ENCODE results near the gene UPK1A. TPM values are rescaled to one million over a fixed set of nuclear protein-coding genes. Genes with fewer than 3 reads are reported as not detected.

Gene UPK1A
- total and polyA plus RNA-seq, 10 of the 15 experiments (the other 5 are each of a cell fraction or from before 2014, with no cell fraction given) = 0.15 to 1.9 (median 0.26) TPM; not detected in 7

GRCh38 chr19:35642798-35643254, 23.5 kb upstream of the UPK1A start:
- WGBS (ENCODE audit: insufficient coverage, insufficient replicate concordance, low lambda C conversion rate, missing lambda C conversion rate) = 43% methylated on average over 15 of the region's 15 CpGs
- Histone ChIP-seq H3K27ac (ENCODE audit: control insufficient read depth, insufficient read depth) (peak overlapping the region; percentile 84), H4K20me1 (ENCODE audit: control insufficient read depth, insufficient read depth) (no peaks in the 10 kb centered on the region), H3K79me2 (ENCODE audit: control insufficient read depth, insufficient read depth, low read length) (no peaks in the 10 kb centered on the region), H3K9ac (ENCODE audit: control insufficient read depth, insufficient read depth, low read length) (peak overlapping the region; percentile 80), H3K4me3 (peak overlapping the region; percentile 75), H3K36me3 (ENCODE audit: control insufficient read depth in 2 of 2, insufficient read depth in 2 of 2, low read length in 1 of 2) (0 out of 4 replicates have a peak, but pooled peaks cover 0 to 1% of the 10 kb centered on the region in 2 experiments), H3K27me3 (replicated peaks in 1 of 2; ENCODE audit: control insufficient read depth in 2 of 2, insufficient read depth in 2 of 2, low read length in 1 of 2) (no peaks in the 10 kb centered on the region), H3K9me3 (replicated peaks; ENCODE audit: control insufficient read depth, insufficient read depth, low read length) (no peaks in the 10 kb centered on the region), H3K4me2 (ENCODE audit: control insufficient read depth, insufficient read depth) (peak overlapping the region; percentile 100), H2AFZ (ENCODE audit: control insufficient read depth, low read depth, low read length) (peak overlapping the region; percentile 100), H3K4me1 (ENCODE audit: control insufficient read depth, insufficient read depth, low read length) (peaks cover 27% of the 10 kb centered on the region)
- TF ChIP-seq RB1 (IDR thresholded peaks at IDR 0.05; ENCODE audit: borderline replicate concordance) (no peak), SMAD1 (IDR thresholded peaks at IDR 0.05; ENCODE audit: low read depth, partially characterized antibody) (no peak), SUPT20H (IDR thresholded peaks at IDR 0.05; ENCODE audit: borderline replicate concordance, control insufficient read depth, low read depth, low read length) (no peak), GABPA (IDR thresholded peaks at IDR 0.05; ENCODE audit: low read depth) (no peak), HDAC2 (IDR thresholded peaks at IDR 0.05) (no peak), USF1 (IDR thresholded peaks at IDR 0.05; ENCODE audit: borderline replicate concordance, extremely low read length, insufficient read depth, low read depth, low read length) (no peak), HCFC1 (IDR thresholded peaks at IDR 0.05; ENCODE audit: low read length) (no peak)
- ChIA-PET POLR2A (interaction anchor here (0.6 to 3.5 kb wide), 8 partner anchors 11 to 310 kb away, joined by 3 to 30 read pairs (median 5); partner anchors contain the start of genes HAUS5, LIN37 and RBM42), RAD21 (ENCODE audit: unreplicated experiment) (interaction anchor here (1.2 kb wide), 1 partner anchor 54 kb away, joined by 4 read pairs; no protein-coding TSS in a partner anchor), SMC1A (ENCODE audit: uncharacterized antibody, unreplicated experiment) (interaction anchor here (0.6 to 1.0 kb wide), 2 partner anchors 95 to 430 kb away, joined by 3 read pairs; no protein-coding TSS in a partner anchor), CTCF (interaction anchor here (1.1 to 2.3 kb wide), 5 partner anchors 32 to 133 kb away, joined by 3 to 8 read pairs (median 4); no protein-coding TSS in a partner anchor)
- intact Hi-C loops (cut with micrococcal nuclease; ENCODE audit: unreplicated experiment) (no loop called here), in situ Hi-C loops (cut with MboI) (no loop called here)
- BruUV-seq (replicated peaks) = TSS peak; percentile 82
- no peak for FAIRE-seq
- DNase-seq (ENCODE audit: low read depth, low spot score) = no peak
- no peak for ATAC-seq
